GM10266 (cell line): ENCODE measurements around the gene IL1RAPL1.
"Not testable (repeated sequence)": the region's sequence is repeated elsewhere in the genome, so short reads cannot be mapped to it uniquely, and the experiment has no call there.

Source experiments
- DNase-seq: peaks from one replicate; pipeline ENCODE4 v3.0.0; 2012; ENCODE audit errors: extremely low spot score
- CTCF ChIP-seq: IDR thresholded peaks from 2 replicates; pipeline ENCODE4 v1.5.1; 2012; ENCODE audit warnings: mild to moderate bottlenecking, low read depth; ENCODE audit not compliant: control insufficient read depth, insufficient read depth; ENCODE audit errors: missing control alignments

The IL1RAPL1 gene

DNA sequence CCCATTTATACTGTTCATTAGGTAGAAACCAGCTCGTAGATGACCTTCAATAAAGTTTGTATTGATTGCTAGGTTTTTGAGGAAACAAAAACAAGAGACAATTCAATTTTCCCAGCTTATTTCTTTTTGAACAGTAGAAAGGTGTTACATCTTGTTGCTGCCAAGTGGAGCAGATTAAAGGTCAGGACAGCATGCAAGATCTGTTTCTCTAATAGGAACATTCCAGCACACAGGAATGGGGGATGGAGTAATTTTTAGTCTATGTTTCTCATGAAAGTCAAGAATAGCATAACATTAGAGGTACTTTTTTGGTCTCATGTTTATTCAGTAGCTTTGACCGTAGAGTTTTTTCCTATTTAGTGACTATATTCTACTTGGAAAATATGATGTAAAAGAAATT, 132.4 kb downstream of the IL1RAPL1 start:
- TF ChIP-seq CTCF = no peak
- DNase-seq = no peak

GRCh38 chrX:28752330-28752729, 165.1 kb downstream of the IL1RAPL1 start:
- no peak for TF ChIP-seq CTCF

GRCh38 chrX:28756175-28756574, 168.9 kb downstream of the IL1RAPL1 start:
- DNase-seq = no peak
- no peak for TF ChIP-seq CTCF

More at GRCh38 chrX:28752330-28752729, 165.1 kb downstream of the IL1RAPL1 start:
- no peak for DNase-seq

DNA sequence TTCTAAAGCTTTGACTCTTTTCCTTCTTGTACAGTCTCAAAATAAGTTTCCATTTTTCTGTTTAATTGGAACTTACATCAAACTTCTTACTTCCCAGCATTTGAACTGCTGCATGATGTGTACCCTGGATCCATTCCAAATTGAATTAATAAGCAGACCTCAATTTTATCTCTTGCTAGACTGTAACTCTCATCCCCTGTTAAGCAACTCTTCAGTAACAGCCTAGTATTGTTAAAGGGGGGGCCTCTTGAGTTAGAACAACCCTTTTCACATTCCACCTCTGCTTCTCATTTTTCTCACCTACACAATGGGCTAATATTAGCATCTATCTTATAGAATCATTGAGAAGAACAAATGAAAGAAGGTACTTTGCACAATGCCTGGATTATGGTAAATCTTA, 169.4 kb downstream of the IL1RAPL1 start:
- TF ChIP-seq CTCF = no peak
- DNase-seq = no peak

- DNase-seq = no peak
- TF ChIP-seq CTCF = no peak
Measured at GRCh38 chrX:28757290-28757689, 170.0 kb downstream of the IL1RAPL1 start.

DNA sequence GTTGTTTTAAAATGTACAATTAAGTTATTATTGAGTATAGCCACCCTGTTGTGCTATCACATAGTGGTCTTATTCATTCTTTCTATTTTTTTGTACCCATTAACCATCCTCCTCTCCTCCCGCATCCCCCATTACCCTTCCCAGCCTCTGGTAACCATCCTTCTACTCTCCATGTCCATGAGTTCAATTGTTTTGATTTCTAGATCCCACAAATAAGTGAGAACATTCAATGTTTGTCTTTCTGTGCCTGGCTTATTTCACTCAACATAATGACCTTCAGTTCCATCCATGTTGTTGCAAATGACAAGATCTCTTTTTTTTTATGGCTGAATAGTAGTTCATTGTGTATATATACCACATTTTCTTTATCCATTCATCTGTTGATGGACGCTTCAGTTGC, 179.3 kb downstream of the IL1RAPL1 start:
- not testable (repeated sequence) for DNase-seq

DNA sequence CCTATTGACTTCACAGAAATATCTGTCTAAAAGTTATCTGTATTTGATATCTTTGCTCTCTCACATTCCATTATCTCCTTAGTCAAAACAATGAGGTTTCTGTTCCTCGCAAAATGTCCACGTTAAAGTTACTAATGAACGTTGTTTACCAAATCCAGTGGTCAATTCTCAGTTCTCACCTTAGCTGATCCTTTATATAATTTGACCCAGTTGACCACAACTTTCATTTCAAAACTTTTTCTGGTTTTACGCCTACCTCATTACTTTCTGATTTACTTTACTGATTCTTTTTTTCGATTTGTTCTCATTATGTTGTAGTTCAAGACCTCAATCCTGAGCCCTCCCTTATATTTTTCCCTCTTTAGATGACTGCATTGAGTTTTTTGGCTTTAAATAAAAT, 186.6 kb downstream of the IL1RAPL1 start:
- DNase-seq = no peak
- TF ChIP-seq CTCF = no peak

- no peak for TF ChIP-seq CTCF
- no peak for DNase-seq
Measured at GRCh38 chrX:28787206-28787605, 200.0 kb downstream of the IL1RAPL1 start.

DNA sequence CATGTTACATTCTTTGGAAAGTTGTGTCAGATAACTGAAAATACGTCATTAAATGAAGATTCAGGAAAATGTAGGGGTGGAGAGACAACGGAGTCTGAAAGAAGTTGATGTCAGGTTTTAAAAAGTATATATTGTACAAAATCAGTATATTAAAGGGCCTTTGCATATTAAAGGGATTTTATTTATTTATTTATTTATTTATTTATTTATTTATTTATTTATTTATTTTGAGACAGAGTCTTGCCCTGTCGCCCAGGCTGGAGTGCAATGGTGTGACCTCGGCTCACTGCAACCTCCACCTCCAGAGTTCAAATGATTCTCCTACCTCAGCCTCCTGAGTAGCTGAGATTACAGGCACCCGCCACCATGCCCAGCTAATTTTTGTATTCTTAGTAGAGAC, 213.4 kb downstream of the IL1RAPL1 start:
- DNase-seq = not testable (repeated sequence)
